Measurements from ENCODE around the gene MYLIP.
"Not testable (repeated sequence)": the region's sequence is repeated elsewhere in the genome, so short reads cannot be mapped to it uniquely, and the experiment has no call there.

MYLIP gene

DNA sequence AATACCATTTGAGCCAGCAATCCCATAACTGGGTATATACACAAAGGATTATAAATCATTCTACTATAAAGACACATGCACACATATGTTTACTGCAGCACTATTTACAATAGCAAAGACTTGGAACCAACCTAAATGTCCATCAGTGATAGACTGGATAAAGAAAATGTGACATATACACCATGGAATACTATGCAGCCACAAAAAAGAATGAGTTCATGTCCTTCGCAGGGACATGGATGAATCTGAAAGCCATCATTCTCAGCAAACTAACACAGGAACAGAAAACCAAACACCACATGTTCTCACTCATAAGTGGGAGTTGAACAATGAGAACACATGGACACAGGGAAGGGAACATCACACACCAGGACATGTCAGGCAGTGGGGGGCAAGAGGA lies 47.7 kb downstream of the MYLIP start:
- DNase-seq = not testable (repeated sequence)

DNA sequence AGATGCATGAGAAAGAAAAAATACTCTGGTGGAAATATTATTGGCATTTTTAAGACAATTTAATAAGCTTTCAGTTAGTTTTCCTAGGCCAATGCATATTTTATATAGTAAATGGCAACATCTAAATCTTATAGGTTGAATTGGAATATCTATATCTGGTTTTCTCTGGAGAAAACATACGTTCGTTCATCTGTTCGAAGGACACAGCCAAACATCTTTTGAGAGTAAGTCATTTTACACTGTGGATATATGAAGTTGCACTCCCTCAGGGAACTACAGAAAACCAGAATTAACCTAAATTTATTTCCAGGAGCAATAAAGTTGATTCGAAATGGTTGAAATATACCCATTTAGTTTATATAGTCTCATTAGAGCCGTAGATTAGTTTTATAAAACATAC lies 49.0 kb downstream of the MYLIP start:
- no peak for DNase-seq

DNA sequence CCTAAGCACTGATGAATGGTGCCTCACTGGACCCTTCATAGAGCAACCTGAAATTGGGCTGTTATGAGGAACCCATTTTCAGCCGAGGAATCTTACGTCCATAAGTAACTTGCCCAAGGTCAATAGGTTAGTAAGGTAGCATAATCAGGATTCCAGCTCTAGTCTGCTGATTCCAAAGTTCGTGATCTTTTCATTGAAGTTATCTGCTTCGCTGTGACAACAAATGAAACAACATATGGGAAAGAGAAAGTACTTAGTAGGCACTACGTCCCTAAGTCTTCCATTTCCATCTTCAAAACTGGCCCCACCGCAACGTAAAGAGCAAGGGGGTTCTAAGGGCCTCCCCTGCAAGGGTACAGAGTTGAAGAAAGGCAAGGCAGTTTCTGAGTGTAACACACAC lies 49.5 kb downstream of the MYLIP start:
- DNase-seq = no peak

DNA sequence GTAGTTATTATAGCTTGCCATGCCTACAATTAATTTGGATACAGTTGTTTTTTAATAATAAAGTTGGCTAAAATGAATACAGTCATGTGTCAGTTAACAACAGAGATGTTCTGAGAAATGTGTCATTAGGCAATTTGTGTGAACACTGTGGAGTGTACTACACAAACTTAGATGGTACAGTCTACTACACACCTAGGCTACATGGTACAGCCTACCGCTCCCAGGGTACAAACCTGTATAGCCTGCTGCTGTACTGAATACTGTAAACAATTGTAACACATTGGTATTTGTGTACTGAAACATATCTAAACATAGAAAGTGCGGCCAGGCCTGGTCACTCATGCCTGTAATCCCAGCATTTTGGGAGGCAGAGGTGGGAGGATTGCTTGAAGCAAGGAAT lies 50.2 kb downstream of the MYLIP start:
- no peak for DNase-seq

DNA sequence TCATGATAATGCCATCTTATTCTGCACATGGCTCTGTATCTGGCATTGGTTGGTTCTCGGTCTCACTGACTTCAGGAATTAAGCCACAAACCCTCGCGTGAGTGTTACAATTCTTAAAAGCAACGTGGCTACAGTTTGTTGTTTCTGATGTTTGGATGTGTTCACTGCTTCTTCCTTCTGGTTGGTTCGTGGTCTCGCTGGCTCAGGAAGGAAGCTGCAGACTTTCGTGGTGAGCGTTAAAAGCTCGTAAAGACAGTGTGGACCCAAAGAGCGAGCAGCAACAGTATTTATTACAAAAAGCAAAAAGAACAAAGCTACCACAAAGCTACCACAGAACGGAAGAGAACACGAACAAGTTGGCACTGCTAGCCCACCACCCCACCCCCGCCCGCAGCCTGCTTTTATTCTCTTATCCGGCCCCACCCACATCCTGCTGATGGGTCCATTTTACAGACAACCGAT lies 51.1 kb downstream of the MYLIP start:
- peak; percentile 45 for DNase-seq

DNA sequence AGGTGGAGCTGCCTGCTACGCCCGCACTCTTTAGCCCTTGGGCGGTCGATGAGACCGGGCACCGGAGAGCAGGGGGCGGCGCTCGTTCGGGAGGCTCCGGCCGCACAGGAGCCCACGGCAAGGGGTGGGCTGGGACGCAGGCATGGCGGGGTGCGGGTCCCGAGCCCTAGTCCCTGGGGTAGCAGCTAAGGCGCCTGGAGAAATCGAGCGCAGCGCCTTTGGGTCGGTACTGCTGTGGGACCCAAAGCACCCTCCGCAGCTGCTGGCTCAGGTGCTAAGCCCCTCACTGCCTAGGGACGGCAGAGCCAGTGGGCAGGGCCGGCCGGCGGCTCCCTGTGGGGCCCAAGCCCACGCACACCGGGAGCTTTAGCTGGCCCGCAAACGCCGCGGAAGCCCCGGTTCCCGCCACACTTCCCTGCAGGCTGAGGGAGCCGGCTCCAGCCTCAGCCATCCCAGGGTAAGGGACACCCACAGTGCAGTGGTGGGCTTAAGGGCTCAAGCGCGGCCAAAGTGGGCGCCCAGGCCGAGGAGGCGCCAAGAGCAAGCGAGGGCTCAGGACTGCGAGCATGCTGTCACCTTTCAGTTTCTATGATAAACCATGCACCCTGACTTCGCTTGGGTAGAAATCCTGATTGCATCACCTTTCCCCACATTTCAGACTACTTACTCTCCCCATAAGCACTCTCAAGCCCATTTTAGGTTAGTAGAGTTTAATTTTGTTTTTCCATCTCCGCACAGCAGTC lies 52.0 kb downstream of the MYLIP start:
- DNase-seq = no peak

DNA sequence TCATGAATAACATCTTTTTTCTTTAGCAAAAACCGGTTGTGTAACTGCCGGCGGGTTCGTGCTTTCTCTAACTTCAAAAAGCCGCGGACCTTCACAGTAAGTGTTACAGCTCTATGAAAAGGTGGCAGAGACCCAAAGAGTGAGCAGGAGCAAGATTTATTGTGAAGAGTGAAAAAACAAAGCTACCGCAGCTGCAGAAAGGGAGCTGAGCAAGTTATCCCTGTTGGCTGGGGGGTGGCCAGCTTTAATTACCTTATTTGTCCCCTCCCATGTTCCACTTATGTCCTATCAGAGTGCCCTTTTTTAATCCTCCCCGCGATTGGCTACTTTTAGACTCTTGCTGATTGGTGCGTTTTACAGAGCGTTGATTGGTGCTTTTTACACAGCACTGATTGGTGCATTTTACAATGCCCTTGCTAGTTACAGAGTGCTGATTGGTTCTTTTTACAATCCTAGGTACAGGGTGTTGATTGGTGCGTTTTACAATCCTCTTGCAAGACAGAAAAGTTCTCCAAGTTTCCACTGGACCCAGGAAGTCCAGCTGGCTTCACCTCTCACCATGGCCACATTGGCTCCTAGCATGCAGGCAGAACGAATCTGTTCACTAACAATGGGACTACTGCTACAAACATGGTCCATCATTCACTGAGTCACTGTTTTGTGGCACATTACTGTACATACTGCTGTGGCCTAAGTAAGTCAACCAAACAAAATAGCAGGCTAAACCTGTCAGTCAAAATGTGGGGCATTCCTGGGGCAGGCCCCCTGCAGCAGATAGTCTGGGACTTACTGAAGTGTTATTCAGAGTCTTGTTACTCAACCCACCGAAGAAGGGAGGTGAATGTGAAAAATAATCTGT lies 52.8 kb downstream of the MYLIP start:
- DNase-seq = no peak

DNA sequence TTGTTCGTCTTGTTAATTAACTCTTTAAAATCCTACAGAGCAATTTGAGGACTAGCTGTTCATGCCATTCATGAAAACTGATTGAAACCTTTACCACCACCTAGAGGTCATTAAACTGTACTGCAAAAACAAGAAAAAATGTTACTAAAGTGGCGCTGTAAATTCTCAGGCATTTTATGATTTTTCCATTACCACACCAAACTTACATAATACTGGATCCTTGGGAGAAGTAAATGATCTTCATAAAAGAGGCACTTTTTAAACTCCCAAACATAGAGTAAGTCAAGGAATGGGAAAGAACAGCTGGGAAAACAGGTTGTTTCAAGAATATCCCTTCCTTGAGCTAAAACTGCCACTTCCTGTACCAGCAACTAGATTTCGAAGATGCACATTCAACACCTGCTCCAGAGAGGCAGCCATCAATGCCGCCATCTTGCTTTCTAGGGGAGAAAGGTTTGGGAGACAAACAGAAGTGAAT lies 54.3 kb downstream of the MYLIP start:
- no peak for DNase-seq

DNA sequence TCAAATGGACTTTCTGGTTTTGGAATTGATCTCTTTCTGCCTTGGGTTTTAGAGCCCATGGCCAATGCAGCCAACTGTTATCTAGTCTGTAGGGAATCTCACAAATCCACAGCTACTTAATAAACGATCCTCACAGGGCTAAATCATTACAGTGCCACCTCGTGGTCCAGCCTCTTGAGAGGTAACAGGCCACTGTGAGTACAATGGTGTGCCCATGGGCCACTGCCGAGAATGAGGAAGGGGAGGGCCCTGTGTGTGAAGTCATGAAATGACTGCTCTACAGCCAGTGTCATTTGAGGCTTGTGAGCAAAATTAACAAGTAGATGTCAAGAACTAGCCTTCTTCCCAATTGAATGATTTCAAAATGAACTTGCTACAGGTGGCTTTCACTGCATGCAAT lies 55.2 kb downstream of the MYLIP start:
- no peak for DNase-seq

DNA sequence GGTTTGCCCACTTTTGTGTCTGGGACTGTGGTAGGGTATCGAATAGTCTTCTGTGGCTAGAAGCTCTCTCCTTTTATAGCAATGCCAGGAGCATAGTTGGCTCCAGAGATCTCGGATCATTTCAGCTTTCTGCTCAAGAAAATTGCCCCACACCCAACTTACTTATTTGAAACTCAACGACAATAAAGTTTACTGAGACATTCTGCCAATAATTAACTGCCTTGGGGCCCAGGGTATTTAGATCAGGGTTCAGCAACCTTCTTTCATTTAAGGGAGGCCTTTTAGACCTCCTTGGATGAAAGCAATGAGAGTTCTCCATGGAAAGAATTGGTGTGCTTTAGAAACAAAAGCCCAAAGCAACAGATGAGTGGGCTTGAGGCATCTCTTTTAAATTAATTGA lies 55.7 kb downstream of the MYLIP start:
- no peak for DNase-seq

DNA sequence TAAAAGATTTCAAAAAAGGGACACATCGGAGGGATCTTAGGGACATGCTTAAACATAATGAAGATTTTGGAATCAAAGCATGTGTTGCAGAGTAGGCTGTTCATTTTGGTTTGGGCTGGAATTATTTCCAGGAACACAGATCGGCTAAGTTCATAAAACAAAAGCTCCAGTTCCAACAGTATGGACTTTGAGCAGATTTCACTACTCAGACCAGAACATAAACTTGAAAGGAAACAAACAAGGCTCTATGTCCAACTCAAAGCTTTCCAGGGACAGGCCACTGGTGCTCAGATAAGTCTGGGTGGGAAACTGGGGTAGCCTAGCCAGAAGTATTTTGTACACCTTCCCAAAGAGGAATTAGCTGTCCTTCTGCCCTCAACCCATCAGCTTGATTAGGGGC lies 58.3 kb downstream of the MYLIP start:
- no peak for DNase-seq

DNA sequence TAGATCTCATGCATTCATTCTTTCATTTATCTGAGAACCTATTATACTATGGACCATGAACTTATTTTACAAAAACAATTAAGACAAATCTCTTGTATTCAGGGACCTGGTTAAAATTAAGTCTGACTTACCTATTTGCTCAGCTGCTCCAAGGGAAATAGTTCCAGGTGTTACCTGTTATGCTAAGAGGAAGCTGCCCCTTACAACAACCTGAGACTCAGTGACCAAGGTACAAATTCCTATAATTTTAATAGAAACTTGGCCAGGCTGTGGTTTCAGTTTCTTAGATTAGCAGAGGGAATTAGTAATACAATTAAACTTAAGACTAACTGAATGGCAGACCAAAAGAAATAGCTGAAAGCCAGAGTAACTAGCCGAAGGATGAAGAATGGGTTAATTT lies 61.3 kb downstream of the MYLIP start:
- no peak for DNase-seq

DNA sequence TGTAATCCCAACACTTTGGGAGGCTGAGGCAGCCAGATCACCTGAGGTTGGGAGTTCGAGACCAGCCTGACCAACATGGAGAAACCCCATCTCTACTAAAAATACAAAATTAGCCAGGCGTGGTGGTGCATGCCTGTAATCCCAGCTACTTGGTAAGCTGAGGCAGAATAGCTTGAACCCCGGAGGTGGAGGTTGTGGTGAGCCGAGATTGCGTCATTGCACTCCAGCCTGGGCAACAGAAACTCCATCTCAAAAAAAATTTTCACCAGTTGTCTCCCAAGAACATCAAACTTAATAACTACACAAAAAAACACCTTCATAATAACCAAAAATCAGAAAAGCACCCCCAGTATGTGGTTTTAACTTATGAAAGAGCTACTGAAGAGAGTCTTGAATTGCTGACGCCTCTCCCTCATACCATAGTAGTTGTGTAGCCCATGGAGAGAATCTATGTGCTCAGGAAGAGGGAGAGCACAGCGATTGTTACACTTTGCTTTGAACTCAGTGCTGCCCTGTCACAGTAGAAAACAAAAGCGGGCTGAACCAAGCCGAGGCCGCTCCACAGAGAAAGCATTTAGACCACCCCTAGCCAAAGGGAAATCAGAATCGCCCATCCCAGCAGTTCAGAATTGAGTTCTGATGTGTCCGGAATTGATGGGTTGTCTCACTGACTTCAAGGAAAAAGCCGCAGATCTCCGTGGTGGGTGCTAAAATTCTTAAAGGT lies 67.5 kb downstream of the MYLIP start:
- no peak for DNase-seq

DNA sequence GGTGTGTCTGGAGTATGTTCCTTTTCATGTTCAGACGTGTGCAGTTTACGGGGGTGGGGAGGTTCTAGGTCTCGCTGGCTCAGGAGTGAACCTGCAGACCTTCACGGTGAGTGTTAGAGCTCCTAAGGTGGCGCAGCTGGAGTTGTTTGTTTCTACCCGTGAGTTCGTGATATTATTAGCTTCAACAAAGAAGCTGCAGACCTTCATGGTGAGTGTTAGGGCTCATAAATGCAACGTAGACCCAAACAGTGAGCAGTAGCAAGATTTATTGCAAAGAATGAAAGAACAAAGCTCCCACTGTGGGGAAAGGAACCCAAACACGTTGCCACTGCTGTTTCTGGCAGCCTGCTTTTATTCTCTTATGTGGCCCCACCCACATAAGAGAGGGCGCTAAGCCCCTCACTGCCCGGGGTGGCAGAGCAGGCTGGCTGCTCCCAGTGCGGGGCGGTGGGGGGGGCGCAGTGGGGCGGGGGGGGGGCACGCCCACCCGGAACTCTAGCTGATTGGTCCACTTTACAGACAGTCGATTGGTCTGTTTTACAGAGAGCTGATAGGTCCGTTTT lies 68.2 kb downstream of the MYLIP start:
- DNase-seq = no peak

Data from activated T-cell treated with anti-CD3 and anti-CD28 coated beads, Interleukin-2, amount 50 U/mL, for 1 hour (primary cell).